Measurements from ENCODE around the gene TEX14. TPM values are rescaled to one million over a fixed set of nuclear protein-coding genes. Genes with fewer than 3 reads are reported as not detected.

TEX14 gene
- polyA plus RNA-seq, 1 of the 3 experiments (the other 2 are of a cell fraction) = 0.02 TPM

- Histone ChIP-seq H2AFZ (ENCODE audit: low read depth) (no peak overlapping the region), H3K36me3 (replicated peaks in 1 of 2; ENCODE audit: control insufficient read depth in 1 of 2, insufficient read depth in 2 of 2, low read length in 1 of 2) (peaks cover 23 to 35% of the 10 kb centered on the region in 2 experiments), H3K4me2 (peak overlapping the region; percentile 92), H3K9me2 (no peaks in the 10 kb centered on the region), H3K79me2 (ENCODE audit: insufficient read depth) (peaks cover 19% of the 10 kb centered on the region), H3K9me3 (no peaks in the 10 kb centered on the region), H3F3A (replicated peaks; ENCODE audit: insufficient read depth) (peaks cover 27% of the 10 kb centered on the region), H3K27ac (ENCODE audit: low read depth in 2 of 2, low read length in 1 of 2) (peak overlapping the region in 1 of 2 experiments; percentile 40; a peak in 1 of 4 replicates), H4K20me1 (ENCODE audit: insufficient read depth) (no peaks in the 10 kb centered on the region; the same call in 1 of the 2 replicates), H3K27me3 (ENCODE audit: insufficient read depth) (no peaks in the 10 kb centered on the region), H3K9ac (no peak overlapping the region), H3K4me1 (ENCODE audit: control insufficient read depth in 1 of 2, insufficient read depth in 2 of 2, low read depth in 1 of 2, low read length in 1 of 2) (peaks cover 7 to 31% of the 10 kb centered on the region in 2 experiments; a peak in 2 of 4 replicates), H3K4me3 (ENCODE audit: low read depth in 2 of 2, low read length in 1 of 2) (peak overlapping the region; percentile 80 to 81)
- ChIA-PET POLR2A (interaction anchor here (0.9 to 3.1 kb wide), 10 partner anchors 10 to 665 kb away, joined by 3 to 13 read pairs (median 6); partner anchors contain the start of genes MRPS23, RAD51C, SUPT4H1 and TEX14), CTCF (interaction anchor here (0.7 to 3.6 kb wide), 8 partner anchors 11 to 490 kb away, joined by 3 to 12 read pairs (median 3); no protein-coding TSS in a partner anchor)
- no peak for DNase-seq
- WGBS (ENCODE audit: low lambda C conversion rate) = 61% methylated on average over 11 of the region's 11 CpGs
- TF ChIP-seq RXRA (IDR thresholded peaks at IDR 0.05; ENCODE audit: borderline replicate concordance, low read depth) (no peak), ELF1 (IDR thresholded peaks at IDR 0.05) (no peak), FOXJ3 (CRISPR knock-in tag; IDR thresholded peaks at IDR 0.05) (no peak), TAF1 (IDR thresholded peaks at IDR 0.05; ENCODE audit: borderline replicate concordance, low read depth, low read length) (no peak), MEF2A (IDR thresholded peaks at IDR 0.05; ENCODE audit: borderline replicate concordance, low read depth) (no peak), REST (IDR thresholded peaks at IDR 0.05; ENCODE audit: low read depth, low read length) (no peak), YY1 (IDR thresholded peaks at IDR 0.05; ENCODE audit: low read depth) (no peak), SMC3 (IDR thresholded peaks at IDR 0.05; ENCODE audit: low read depth, low read length) (no peak), PBX3 (IDR thresholded peaks at IDR 0.05) (no peak), POLR2AphosphoS5 (IDR thresholded peaks at IDR 0.05; ENCODE audit: low read depth, low read length) (no peak), MXI1 (IDR thresholded peaks at IDR 0.05; ENCODE audit: low read depth, low read length) (no peak), EP300 (IDR thresholded peaks at IDR 0.05; ENCODE audit: borderline replicate concordance in 1 of 2, low read depth in 1 of 2, low read length in 1 of 2) (no peak), MAX (IDR thresholded peaks at IDR 0.05; ENCODE audit: low read depth) (no peak), EZH2phosphoT487 (IDR thresholded peaks at IDR 0.05; ENCODE audit: borderline replicate concordance, low read depth) (no peak)
Observed at GRCh38 chr17:58514770-58515157, 177.1 kb downstream of the TEX14 start.

Data from SK-N-SH (cell line).